Endothelial cell of umbilical vein (primary cell): ENCODE measurements around the gene KIF20B. TPM values are rescaled to one million over a fixed set of nuclear protein-coding genes. Genes with fewer than 3 reads are reported as not detected.

ENCODE experiments used
- BruUV-seq: library from RNA; stranded (reverse); fragments of 400-500 nt; replicated peaks from 2 replicates; lab custom pipeline; 2021; lab: Mats Ljungman, UMichigan
- CTCF ChIA-PET: fragments of 300-600, 350-600 bp; sonication (Branson Sonifier 250); formaldehyde crosslinking; loops from one replicate; lab custom pipeline; 2021; ENCODE audit warnings: antibody characterized with exemption, inconsistent platforms; lab: Charles Lee
- POLR2A ChIA-PET: fragments of 300-600, 350-600 bp; sonication (Branson Sonifier 250); formaldehyde crosslinking; loops from one replicate; lab custom pipeline; 2021; ENCODE audit warnings: antibody characterized with exemption, inconsistent platforms; lab: Charles Lee
- DNase-seq: peaks from one replicate; pipeline ENCODE4 v3.0.0-alpha.2; 2011; ENCODE audit warnings: low read depth, low spot score
- FAIRE-seq: peaks from 2 replicates; lab custom pipeline; 2011; peaks lifted over from hg19 to GRCh38; lab: Jason Lieb, UNC
- H2AFZ ChIP-seq: 2 replicates; pipeline ENCODE4 v1.6.0; 2012; ENCODE audit warnings: low read depth, low read length, control low read depth, inconsistent platforms
- H3K27ac ChIP-seq: 2 replicates; pipeline ENCODE4 v1.5.1; 2011; ENCODE audit warnings: low read depth, mild to moderate bottlenecking, control low read depth, low read length, moderate library complexity; ENCODE audit not compliant: insufficient read depth
- H3K27me3 ChIP-seq, 2 experiments: 2 replicates each; pipeline versions ENCODE4 v1.6.0 to v1.6.1; 2011; ENCODE audit warnings: low read length in 2 of 2, mixed read lengths in 1 of 2; ENCODE audit not compliant: control insufficient read depth in 2 of 2, insufficient read depth in 2 of 2
- H3K36me3 ChIP-seq, 2 experiments: 2 replicates in 1 of 2; 3 replicates in 1 of 2; pipeline ENCODE4 v1.5.1; 2011; ENCODE audit warnings: low read length in 2 of 2, mild to moderate bottlenecking in 1 of 2, moderate library complexity in 1 of 2; ENCODE audit not compliant: control insufficient read depth in 2 of 2, insufficient read depth in 2 of 2; ENCODE audit errors: extremely low read depth in 1 of 2
- H3K4me1 ChIP-seq: 3 replicates; pipeline ENCODE4 v1.5.1; 2011; ENCODE audit warnings: mild to moderate bottlenecking, low read length; ENCODE audit not compliant: control insufficient read depth, insufficient read depth; ENCODE audit errors: extremely low read depth
- H3K4me2 ChIP-seq: 2 replicates; pipeline ENCODE4 v1.6.1; 2011; ENCODE audit warnings: low read length, control low read depth, mixed read lengths; ENCODE audit not compliant: insufficient read depth
- H3K4me3 ChIP-seq, 3 experiments: fragments of 200-600 bp in 1 of 3; sonication (generic), shearing (Covaris generic) in 1 of 3; replicated peaks in 1 of 3; 2 replicates each; pipeline ENCODE4 v1.5.1; 2011 to 2016; ENCODE audit warnings: control low read depth in 3 of 3, low read length in 3 of 3, mild to moderate bottlenecking in 2 of 3, inconsistent platforms in 1 of 3, low read depth in 1 of 3, moderate library complexity in 1 of 3; ENCODE audit not compliant: insufficient read depth in 1 of 3
- H3K79me2 ChIP-seq: 2 replicates; pipeline ENCODE4 v1.6.0; 2012; ENCODE audit warnings: low read length, inconsistent platforms; ENCODE audit not compliant: control insufficient read depth, insufficient read depth
- H3K9ac ChIP-seq: replicated peaks from 2 replicates; pipeline ENCODE3; 2011; ENCODE audit warnings: low read length, control low read depth; ENCODE audit not compliant: insufficient read depth; ENCODE audit errors: extremely low read depth
- H3K9me1 ChIP-seq: replicated peaks from 3 replicates; pipeline ENCODE4 v1.6.0; 2011; ENCODE audit warnings: mild to moderate bottlenecking, low read length; ENCODE audit not compliant: control insufficient read depth, insufficient read depth; ENCODE audit errors: extremely low read depth
- H3K9me3 ChIP-seq: replicated peaks from 2 replicates; pipeline ENCODE4 v1.5.1; 2012; ENCODE audit warnings: low read length, inconsistent platforms; ENCODE audit not compliant: control insufficient read depth, insufficient read depth
- H4K20me1 ChIP-seq: replicated peaks from 2 replicates; pipeline ENCODE3; 2011; ENCODE audit warnings: mild to moderate bottlenecking, low read length; ENCODE audit not compliant: control insufficient read depth, insufficient read depth; ENCODE audit errors: extremely low read depth
- EZH2 ChIP-seq: IDR thresholded peaks from 2 replicates; pipeline ENCODE4 v1.6.1; 2012; ENCODE audit warnings: borderline replicate concordance, low read depth, mild to moderate bottlenecking, moderate library complexity, low read length, inconsistent platforms; ENCODE audit not compliant: severe bottlenecking
- FOS ChIP-seq: IDR thresholded peaks from 2 replicates; pipeline ENCODE4 v1.6.1; 2011; ENCODE audit warnings: mild to moderate bottlenecking, low read length, moderate library complexity, borderline replicate concordance; ENCODE audit not compliant: insufficient read depth
- GATA2 ChIP-seq: IDR thresholded peaks from 2 replicates; pipeline ENCODE4 v1.7.0; 2011; ENCODE audit warnings: low read depth, mild to moderate bottlenecking, moderate library complexity, mixed read lengths, low read length; ENCODE audit not compliant: insufficient read length, insufficient read depth
- JUN ChIP-seq: IDR thresholded peaks from 2 replicates; pipeline ENCODE4 v1.6.1; 2011; ENCODE audit warnings: borderline replicate concordance, low read depth; ENCODE audit not compliant: insufficient read length, insufficient read depth
- MYC ChIP-seq: IDR thresholded peaks from one replicate; pipeline ENCODE4 v1.6.1; 2011; ENCODE audit warnings: mild to moderate bottlenecking, low read depth, low read length
- POLR2A ChIP-seq: IDR thresholded peaks from 2 replicates; pipeline ENCODE4 v1.6.1; 2012; ENCODE audit warnings: low read depth, mild to moderate bottlenecking, control low read depth, low read length
- POLR2AphosphoS5 ChIP-seq: IDR thresholded peaks from 2 replicates; pipeline ENCODE4 v1.6.1; 2012; ENCODE audit warnings: low read depth, mild to moderate bottlenecking, control low read depth, low read length, moderate library complexity; ENCODE audit not compliant: insufficient read depth
- dilution Hi-C: fragments of 300-500 bp; cut with MboI; formaldehyde crosslinking; loops from one replicate; pipeline ENCODE4 v1.15.0; 2019; ENCODE audit warnings: low sequenced_read_pairs; ENCODE audit not compliant: extremely low pct_ligation_motif_present
- intact Hi-C: fragments of 100-400 bp; cut with micrococcal nuclease; formaldehyde crosslinking; loops from one replicate; pipeline ENCODE4 v1.10.0; 2022
- polyA plus RNA-seq, 4 experiments: library from polyadenylated mRNA; depleted of rRNA in 3 of 4; stranded (reverse) in 3 of 4; unstranded in 1 of 4; fragments of >200 nt; gene quantifications; 2 replicates each; pipeline versions ENCODE4 v1.2.1 to v1.2.3, GENCODE V29; 2011 to 2012; ENCODE audit warnings: missing spikeins in 1 of 4
- total RNA-seq: library from RNA; stranded (reverse); gene quantifications from 2 replicates; pipeline ENCODE4 v1.2.3, GENCODE V29; 2021
- TF ChIP-seq, protein P1 (sequence below), 2 donors: IDR thresholded peaks; 1 replicate in 1 of 2; 2 replicates in 1 of 2; pipeline ENCODE4 v1.5.1; 2011; ENCODE audit warnings: low read length in 2 of 2, mild to moderate bottlenecking in 2 of 2, moderate library complexity in 2 of 2, control low read depth in 1 of 2, inconsistent platforms in 1 of 2, low read depth in 1 of 2; ENCODE audit not compliant: insufficient read depth in 1 of 2; ENCODE audit errors: extremely low read depth in 1 of 2
- TF ChIP-seq, protein P2 (sequence below): IDR thresholded peaks from 2 replicates; pipeline ENCODE4 v1.6.1; 2011; ENCODE audit not compliant: insufficient read depth, insufficient read length

Gene KIF20B
- total and polyA plus RNA-seq, 2 donors (not counting 3 experiments of a cell fraction or from before 2014, with no cell fraction given): 2.6 to 39.7 TPM

DNA sequence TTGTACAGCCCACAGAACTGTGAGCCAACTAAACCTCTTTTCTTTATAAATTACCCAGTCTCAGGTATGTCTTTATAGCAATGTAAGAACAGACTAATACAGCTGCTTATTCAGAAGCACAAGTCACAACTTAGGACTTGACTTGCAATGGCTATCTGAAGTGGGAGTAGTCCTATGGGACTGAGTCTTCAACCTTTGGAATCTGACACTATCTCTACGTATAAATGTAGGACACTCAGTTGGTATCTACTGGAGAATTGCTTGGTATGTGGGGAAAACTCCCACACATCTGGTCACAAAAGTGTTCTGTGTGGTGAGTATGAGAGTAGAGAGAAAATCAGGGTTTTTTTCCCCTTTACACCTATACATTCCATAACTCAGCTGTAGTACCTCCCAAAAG is 44.1 kb upstream of the KIF20B start:
- FAIRE-seq (no peak), DNase-seq (no peak)
- CTCF ChIA-PET: no interaction called here
- Histone ChIP-seq H3K27me3 (peaks cover 6 to 12% of the 10 kb centered on the region in 2 experiments), H3K9ac (no peak overlapping the region), H3K4me1 (no peaks in the 10 kb centered on the region), H4K20me1 (no peaks in the 10 kb centered on the region), H3K36me3 (no peaks in the 10 kb centered on the region), H2AFZ (no peak overlapping the region), H3K4me3 (no peak overlapping the region), H3K9me3 (no peaks in the 10 kb centered on the region), H3K9me1 (no peaks in the 10 kb centered on the region), H3K79me2 (no peaks in the 10 kb centered on the region), H3K27ac (no peak overlapping the region), H3K4me2 (no peak overlapping the region)
- no peak for TF ChIP-seq GATA2
- TF ChIP-seq POLR2AphosphoS5: no peak
- no peak for TF ChIP-seq EZH2
- no peak for TF ChIP-seq MYC
- TF ChIP-seq, protein P1, sequence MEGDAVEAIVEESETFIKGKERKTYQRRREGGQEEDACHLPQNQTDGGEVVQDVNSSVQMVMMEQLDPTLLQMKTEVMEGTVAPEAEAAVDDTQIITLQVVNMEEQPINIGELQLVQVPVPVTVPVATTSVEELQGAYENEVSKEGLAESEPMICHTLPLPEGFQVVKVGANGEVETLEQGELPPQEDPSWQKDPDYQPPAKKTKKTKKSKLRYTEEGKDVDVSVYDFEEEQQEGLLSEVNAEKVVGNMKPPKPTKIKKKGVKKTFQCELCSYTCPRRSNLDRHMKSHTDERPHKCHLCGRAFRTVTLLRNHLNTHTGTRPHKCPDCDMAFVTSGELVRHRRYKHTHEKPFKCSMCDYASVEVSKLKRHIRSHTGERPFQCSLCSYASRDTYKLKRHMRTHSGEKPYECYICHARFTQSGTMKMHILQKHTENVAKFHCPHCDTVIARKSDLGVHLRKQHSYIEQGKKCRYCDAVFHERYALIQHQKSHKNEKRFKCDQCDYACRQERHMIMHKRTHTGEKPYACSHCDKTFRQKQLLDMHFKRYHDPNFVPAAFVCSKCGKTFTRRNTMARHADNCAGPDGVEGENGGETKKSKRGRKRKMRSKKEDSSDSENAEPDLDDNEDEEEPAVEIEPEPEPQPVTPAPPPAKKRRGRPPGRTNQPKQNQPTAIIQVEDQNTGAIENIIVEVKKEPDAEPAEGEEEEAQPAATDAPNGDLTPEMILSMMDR (IDR thresholded peaks at IDR 0.05; ENCODE audit: extremely low read depth in 1 of 2, insufficient read depth in 1 of 2, low read depth in 1 of 2, low read length in 2 of 2): no peak
- TF ChIP-seq, protein P2, sequence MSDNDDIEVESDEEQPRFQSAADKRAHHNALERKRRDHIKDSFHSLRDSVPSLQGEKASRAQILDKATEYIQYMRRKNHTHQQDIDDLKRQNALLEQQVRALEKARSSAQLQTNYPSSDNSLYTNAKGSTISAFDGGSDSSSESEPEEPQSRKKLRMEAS: no peak
- no peak for TF ChIP-seq JUN
- TF ChIP-seq POLR2A: no peak
- no peak for TF ChIP-seq FOS
- intact Hi-C loops (no loop called here), dilution Hi-C loops (no loop called here)
- POLR2A ChIA-PET: no interaction called here
- no TSS peak for BruUV-seq
